NCI-H1930 (cell line): ENCODE data around the gene ABHD12.
"Not testable (repeated sequence)": the region's sequence is repeated elsewhere in the genome, so short reads cannot be mapped to it uniquely, and the experiment has no call there.

ENCODE experiments used
- DNase-seq, 2 experiments: peaks; one replicate each; lab custom pipeline; 2025; lab: John Stamatoyannopoulos, UW

ABHD12 gene

DNA sequence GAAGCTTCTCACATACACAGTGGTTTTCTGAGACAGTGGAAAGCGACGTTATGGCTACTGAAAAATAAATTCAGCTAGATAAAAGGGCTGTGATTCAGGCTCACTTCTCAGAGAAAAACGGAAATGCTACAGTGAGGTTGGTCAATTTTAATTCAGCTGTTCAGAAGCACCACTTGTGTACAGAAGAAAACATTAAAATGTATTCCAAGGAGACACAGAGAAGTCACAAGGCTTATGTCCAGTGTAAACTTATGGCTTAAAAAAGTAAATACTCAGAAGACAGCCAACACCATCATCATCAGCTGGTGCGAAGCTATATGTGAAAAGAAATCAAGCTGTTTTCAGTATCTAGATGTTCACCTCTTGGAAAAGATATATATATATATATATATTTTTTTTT, 68.6 kb downstream of the ABHD12 start:
- DNase-seq: no peak

DNA sequence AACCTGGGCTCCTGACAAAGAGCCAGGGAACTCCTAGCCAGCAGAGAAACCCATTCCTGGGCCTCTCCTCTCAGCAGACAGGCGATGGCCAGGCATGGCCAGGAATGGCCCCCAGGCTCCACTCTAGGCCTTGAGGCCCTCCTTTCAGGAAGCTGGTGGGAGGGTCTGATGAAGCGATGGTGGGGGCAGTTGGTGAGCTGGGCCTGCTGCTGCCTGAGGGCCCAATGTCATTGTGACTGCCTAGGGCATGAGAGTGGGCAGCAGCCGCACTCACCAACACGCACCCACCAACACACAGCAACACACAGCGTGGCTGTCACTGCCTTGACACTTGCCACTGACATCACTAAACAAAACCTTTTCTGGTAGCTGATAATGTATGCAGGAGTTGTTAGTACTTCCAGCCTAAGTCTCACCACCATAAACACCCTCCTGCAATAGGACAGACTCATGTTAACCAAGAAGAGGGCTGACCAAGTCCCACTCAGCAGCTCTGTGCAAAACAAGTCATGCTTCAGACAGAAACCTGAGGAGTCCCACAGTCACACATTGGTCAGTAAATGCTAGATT, 69.3 kb downstream of the ABHD12 start:
- no peak for DNase-seq

GRCh38 chr20:25320035-25320800, 70.4 kb downstream of the ABHD12 start:
- no peak for DNase-seq

- DNase-seq: no peak
These were observed 71.2 kb downstream of the ABHD12 start for GRCh38 chr20:25319241-25320034.

DNA sequence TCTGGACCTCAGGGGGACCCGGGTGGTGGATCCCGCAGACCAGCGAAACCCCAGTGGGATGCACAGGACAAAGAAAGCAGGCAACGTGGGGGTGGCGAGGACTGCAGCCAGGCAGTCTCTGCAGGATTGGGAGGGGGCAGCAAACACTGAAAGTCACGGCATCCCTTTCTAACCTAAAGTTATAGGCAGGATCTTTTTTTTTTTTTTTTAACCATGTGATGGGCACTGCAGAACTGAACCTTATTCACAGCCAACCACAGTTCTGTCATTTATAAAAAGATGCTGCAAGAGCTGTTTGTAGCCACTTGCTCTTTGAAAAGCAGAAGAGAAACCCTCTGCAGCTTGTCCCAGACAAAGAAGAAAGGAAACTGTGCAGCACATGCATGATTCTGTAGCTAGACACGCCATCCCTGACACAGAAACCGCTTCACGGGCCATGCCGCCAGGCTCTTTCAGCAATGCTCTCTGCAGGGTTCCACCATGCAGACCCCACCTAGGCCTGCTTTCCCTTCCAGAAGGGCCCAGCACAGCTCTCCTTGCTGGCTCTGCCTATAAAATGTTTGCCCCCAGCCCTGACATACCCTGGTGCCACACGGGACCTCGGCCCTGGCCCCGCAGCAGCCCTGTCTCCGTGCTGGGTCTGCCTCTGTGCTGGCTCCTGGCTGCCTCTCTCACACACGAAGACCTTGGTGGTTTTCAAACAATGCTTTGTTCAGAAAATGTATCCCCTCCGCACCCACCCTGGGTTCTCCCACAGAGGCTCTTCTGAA, 72.0 kb downstream of the ABHD12 start:
- DNase-seq: no peak

- DNase-seq: no peak
These were observed 73.1 kb downstream of the ABHD12 start for GRCh38 chr20:25317351-25318075.

DNA sequence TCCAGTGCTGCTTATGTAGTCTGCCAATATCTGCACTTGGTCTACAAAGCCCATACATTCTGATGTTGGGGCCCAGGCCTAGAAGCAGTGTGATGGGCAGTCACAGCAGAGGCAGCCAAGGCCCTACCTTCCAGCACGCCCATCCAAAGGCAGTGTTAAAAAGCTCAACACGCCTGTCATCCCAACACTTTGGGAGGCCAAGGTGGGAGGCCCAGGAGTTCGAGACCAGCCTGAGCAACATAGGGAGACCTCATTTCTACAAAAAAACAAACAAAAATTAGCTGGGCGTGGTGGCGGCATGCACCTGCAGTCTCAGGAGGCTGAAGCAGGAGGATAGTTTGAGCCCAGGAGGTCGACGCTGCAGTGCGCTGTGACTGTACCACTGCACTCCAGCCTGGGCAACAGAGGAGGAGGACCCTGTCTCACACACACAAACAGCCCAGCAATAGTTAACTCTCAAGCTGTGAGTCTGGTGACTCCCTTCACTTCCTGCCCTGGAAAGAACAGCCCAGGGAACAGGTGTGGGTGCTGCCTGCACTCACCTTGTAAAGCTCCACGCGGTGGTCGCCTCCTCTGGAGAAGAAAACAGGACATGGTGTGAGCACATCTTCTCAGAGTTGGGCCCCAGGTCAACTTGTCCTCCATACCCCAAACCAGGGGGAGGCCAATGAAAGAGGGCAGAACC, 74.0 kb downstream of the ABHD12 start:
- DNase-seq: no peak

- no peak for DNase-seq
These were observed 75.0 kb downstream of the ABHD12 start for GRCh38 chr20:25315418-25316210.

DNA sequence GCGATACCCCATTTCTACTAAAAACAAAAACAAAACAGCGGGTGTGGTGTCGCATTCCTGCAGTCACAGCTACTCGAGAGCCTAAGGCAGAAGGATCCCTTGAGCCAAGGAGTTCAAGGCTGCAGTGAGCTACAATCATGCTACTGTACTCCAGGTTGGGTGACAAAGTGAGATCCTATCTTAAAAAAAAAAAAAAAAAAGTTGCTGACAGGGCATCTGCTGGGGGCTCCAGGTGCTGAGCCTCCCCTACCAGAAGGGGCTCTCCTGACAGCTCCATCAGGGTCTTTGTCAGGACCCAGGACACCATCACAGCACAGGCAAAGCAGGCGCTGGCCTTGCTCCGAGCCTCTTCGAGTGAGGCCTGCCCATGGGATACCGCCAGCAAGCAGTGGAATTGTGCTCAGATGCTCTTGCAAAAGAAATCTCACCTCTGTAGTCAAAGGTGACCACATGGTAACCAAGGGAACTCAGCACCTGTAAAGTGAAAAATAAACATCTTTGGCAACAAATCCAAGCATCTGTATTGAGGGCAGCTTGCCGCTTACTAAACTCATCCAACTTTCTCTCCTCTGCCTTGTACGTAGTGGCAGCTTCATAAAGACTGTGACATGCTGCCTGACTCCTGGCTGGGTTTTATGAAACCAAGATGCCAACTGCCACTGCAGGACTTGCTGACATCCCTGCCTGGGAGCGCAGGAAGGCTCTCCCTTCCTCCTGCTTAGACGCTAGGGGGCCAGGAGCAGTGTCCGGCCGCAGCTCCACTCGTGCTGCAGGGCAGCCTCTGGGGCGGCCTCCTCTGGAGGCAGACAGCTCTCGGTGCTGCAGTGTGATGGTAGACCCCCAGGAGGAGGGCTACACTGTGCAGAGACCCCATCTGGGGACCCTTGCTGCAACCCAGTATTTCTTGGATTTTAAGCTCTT, 75.9 kb downstream of the ABHD12 start:
- DNase-seq: no peak

GRCh38 chr20:25313593-25313992, 77.0 kb downstream of the ABHD12 start:
- DNase-seq: no peak

GRCh38 chr20:25312716-25313115, 77.9 kb downstream of the ABHD12 start:
- not testable (repeated sequence) for DNase-seq

DNA sequence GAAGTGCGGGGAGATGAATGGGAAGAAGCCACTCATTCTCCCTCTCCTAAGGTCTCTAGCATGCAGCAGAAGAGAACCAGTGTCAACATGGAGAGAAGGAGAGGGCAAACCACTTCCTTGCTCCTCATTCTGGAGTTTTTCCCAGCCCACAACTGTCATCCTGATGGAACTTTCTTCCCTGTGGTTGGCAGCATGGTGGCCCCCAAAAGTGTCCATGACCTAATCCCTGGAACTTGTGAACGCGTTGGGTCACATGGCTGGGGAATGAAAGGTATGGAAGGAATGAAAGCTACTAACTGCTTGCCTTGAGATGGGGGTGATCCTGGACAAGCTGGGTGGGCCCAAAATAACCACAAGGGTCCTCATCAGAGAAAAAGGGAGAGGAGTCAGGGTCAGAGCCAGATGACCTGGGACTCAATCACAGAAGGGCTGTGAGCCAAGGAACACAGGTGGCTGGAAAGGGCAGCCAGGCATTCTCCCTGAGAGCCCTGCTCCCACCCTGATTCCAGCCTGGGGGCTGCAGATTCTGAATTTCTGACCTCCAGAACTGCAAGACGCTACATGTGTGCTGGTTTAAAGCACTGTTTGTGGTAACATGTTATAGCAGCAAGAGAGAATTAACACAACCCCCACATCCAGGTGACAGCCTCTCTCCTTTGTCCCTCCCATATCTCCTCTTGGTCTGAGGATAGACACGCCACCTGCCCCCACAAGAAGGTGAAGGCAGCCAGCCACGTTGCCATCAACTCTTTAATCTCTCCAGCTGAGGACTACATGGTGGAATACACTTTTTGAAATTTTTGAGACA, 79.5 kb downstream of the ABHD12 start:
- no peak for DNase-seq

DNA sequence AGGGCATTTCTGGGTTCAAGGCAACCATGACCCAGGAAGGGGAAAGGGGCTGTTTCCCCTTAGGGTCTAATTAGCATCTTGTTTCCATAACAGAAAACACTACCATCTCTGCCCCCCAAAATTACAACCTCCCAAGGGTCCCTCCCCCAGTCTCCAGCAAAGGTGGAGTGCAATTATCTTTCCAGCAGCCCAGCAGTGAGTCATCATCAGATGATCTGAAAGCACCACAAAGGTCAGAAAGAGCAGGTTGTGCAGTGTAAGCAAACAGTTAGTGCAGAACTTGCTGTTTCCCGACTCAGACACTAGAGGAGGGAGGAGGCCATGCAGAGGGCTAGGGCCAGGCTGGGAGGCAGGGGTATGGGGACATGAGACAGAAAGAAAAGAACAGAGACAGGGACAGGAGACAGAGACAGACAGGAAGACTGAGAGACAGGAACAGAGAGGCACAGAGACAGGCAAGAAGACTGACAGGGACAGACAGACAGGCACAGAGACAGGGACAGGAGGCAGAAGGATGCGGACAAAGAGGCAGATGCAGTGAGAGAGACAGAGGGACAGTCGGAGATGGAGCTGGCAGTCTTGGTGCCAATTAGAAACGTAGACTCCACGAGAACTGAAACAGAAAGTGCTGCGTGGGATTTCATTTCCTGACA, 80.2 kb downstream of the ABHD12 start:
- DNase-seq: no peak

- no peak for DNase-seq
These were observed 81.0 kb downstream of the ABHD12 start for GRCh38 chr20:25309395-25310267.

DNA sequence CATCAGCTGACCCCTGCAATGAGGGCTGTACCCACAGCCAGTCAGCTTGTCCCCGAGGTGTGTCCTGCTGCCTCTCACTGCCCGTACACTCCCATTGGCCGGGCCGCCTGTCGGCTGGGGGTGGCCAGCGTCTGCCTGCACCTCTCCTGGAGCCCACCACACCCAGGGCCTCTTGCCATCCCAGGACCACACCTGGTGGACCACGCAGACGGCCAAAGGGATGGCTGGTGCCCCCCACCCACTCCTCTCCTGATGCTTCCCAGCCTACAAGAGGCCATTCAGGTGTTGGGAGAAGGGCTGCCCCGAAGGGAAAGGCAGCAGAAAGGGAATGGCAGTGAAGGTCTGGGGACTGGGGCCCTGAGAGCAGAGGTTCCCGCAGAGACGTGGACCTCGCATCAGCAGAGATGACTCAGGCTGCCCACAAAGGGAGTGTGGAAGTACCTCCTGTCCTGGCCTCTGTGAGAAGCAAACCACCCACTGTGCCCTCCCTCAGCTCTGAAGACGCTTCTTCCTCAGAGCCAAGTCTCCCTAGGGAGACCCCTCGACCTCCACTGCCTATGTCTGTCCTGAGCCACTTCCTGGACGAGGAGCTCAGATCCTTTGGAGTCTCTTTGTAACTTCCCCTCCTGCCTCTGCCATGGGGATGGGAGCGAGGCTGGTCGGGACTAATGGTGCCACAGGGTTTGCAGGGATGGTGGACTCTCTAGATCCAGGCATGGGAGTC, 81.8 kb downstream of the ABHD12 start:
- no peak for DNase-seq

DNA sequence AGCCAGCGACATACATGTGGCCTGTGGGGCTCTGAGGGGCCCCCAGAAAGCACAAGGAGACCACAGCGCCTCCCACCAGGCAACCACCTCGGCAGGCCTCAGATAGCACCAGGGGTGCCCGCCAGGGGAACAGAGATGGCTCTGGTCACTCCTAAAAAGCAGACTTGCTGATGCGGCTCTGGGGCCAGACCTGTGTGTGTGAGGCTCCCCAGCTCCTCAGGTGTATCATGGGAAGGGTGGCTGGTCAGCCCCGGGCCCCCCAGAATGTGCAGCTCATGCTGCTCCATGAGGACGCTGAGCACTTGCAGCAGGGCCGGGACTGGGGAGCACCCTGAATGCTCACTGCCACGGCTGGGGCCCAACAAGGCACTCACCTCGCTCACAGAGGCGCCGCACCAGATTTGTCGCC, 82.5 kb downstream of the ABHD12 start:
- DNase-seq: no peak
